ENCODE measurements around the gene ANKK1. TPM values are rescaled to one million over a fixed set of nuclear protein-coding genes. Genes with fewer than 3 reads are reported as not detected.

ANKK1 gene
- total and polyA plus RNA-seq, 2 of the 8 experiments (the other 6 are each of a cell fraction or from before 2014, with no cell fraction given) = 0.11 TPM; not detected in 1

- TF ChIP-seq CHD7 (IDR thresholded peaks at IDR 0.05; ENCODE audit: insufficient replicate concordance, low read length) = no peak
- no peak for TF ChIP-seq HDAC2 (IDR thresholded peaks at IDR 0.05; ENCODE audit: borderline replicate concordance in 1 of 2, low read depth in 2 of 2, low read length in 2 of 2)
- TF ChIP-seq BCL11A (IDR thresholded peaks at IDR 0.05; ENCODE audit: low read depth in 2 of 2, low read length in 2 of 2) = no peak
- TF ChIP-seq CBX8 (IDR thresholded peaks at IDR 0.05; ENCODE audit: borderline replicate concordance, low read depth, low read length) = no peak
- TF ChIP-seq TBP (IDR thresholded peaks at IDR 0.05; ENCODE audit: low read depth, low read length) = no peak
- TF ChIP-seq SAP30 (IDR thresholded peaks at IDR 0.05; ENCODE audit: insufficient read depth, insufficient replicate concordance, low read length) = no peak
- no peak for TF ChIP-seq CEBPB (IDR thresholded peaks at IDR 0.05; ENCODE audit: low read depth, low read length)
- no peak for TF ChIP-seq CBX5 (IDR thresholded peaks at IDR 0.05; ENCODE audit: low read depth, low read length)
- TF ChIP-seq SIRT6 (IDR thresholded peaks at IDR 0.05; ENCODE audit: low read length) = no peak
- TF ChIP-seq GABPA (IDR thresholded peaks at IDR 0.05; ENCODE audit: borderline replicate concordance, insufficient read depth, low read length) = no peak
- TF ChIP-seq EZH2 (IDR thresholded peaks at IDR 0.05; ENCODE audit: low read depth, low read length, severe bottlenecking) = no peak
Observed at GRCh38 chr11:113404859-113405430, 17.4 kb downstream of the ANKK1 start (continued).
